ENCODE data around the gene JAKMIP3. TPM values are rescaled to one million over a fixed set of nuclear protein-coding genes. Genes with fewer than 3 reads are reported as not detected.
A peak's percentile ranks its signal among the peaks of the same experiment; 100 is the strongest.

The JAKMIP3 gene
- total RNA-seq, 3 donors from 2014 or later: 0.16 to 1.3 (median 0.98) TPM

GRCh38 chr10:132101529-132101928, 35.8 kb downstream of the JAKMIP3 start:
- peak in 1 of 2 donors; percentile 11 for DNase-seq (ENCODE audit: low spot score in 2 of 2)
- TF ChIP-seq POLR2A (IDR thresholded peaks at IDR 0.05): no peak
- TF ChIP-seq POLR2AphosphoS5 (IDR thresholded peaks at IDR 0.05): no peak
- Histone ChIP-seq H3K27me3 (no peaks in the 10 kb centered on the region), H3K36me3 (no peaks in the 10 kb centered on the region), H3K9me3 (no peaks in the 10 kb centered on the region), H3K27ac (no peak overlapping the region), H3K4me3 (no peak overlapping the region), H3K4me1 (no peaks in the 10 kb centered on the region)
- intact Hi-C loops (cut with DNase I; ENCODE audit: low total_unique reads): no loop called here

DNA sequence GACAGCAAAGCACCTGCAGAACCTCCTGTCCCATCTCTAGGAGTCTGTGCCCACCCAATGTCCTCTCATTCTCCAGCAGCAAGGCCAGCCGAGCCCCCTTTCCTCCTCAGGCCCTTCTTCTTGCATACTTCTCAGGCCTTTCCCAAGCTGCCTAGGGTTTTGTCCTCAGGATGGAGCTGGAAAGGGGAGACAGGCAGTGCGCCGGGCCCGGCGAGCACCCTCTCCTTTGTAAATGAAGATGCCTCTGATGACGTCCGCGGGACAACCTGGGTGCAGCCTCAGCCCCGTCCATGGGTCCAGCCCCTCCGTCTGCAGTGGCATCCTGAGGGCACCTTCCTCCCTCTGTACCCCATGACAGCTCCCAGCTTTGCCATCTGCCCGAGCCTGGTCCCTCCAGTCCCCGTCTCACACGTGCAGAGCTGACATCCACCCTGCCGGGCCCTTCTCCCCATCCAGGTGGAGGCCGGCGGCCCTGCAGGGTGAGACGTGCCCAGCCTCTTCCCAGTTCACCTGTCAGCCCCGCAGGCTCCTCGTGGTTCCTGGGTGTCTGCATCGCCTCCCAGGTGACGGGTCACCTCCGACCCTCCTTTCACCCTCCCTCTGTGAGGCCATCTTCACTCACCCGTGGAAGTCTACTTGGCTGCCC, 36.4 kb downstream of the JAKMIP3 start:
- TF ChIP-seq POLR2AphosphoS5 (IDR thresholded peaks at IDR 0.05): no peak
- TF ChIP-seq, protein P1, sequence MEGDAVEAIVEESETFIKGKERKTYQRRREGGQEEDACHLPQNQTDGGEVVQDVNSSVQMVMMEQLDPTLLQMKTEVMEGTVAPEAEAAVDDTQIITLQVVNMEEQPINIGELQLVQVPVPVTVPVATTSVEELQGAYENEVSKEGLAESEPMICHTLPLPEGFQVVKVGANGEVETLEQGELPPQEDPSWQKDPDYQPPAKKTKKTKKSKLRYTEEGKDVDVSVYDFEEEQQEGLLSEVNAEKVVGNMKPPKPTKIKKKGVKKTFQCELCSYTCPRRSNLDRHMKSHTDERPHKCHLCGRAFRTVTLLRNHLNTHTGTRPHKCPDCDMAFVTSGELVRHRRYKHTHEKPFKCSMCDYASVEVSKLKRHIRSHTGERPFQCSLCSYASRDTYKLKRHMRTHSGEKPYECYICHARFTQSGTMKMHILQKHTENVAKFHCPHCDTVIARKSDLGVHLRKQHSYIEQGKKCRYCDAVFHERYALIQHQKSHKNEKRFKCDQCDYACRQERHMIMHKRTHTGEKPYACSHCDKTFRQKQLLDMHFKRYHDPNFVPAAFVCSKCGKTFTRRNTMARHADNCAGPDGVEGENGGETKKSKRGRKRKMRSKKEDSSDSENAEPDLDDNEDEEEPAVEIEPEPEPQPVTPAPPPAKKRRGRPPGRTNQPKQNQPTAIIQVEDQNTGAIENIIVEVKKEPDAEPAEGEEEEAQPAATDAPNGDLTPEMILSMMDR (IDR thresholded peaks at IDR 0.05): no peak
- TF ChIP-seq POLR2A (IDR thresholded peaks at IDR 0.05): no peak
- H3K9me3 ChIP-seq: no peaks in the 10 kb centered on the region
- peak in 1 of 2 donors; percentile 5 for DNase-seq (ENCODE audit: low spot score in 2 of 2)
- no peak overlapping the region for H3K27ac ChIP-seq
- no peak overlapping the region for H3K4me3 ChIP-seq
- H3K4me1 ChIP-seq: no peaks in the 10 kb centered on the region
- H3K36me3 ChIP-seq: no peaks in the 10 kb centered on the region
- no peaks in the 10 kb centered on the region for H3K27me3 ChIP-seq
- intact Hi-C loops (cut with DNase I; ENCODE audit: low total_unique reads): no loop called here

DNA sequence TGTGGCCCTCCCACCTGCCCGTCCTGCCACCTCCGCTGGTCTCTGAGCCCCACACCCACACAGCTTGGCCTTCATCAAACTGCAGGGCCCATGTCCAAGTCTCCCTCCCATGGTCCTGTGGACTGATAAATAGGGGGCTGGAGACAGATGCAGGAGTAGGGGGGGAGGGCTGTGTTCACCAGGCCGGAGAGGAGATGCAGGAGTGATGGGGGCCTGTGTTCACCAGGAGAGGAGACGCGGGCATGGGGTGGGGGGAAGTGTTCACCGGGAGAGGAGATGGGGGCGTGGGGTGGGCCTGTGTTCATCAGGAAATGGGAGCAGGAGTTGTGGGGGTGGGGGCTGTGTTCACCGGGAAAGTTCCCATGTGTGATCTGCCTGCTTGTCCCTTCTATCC, 37.0 kb downstream of the JAKMIP3 start:
- no peak overlapping the region for H3K27ac ChIP-seq
- no peaks in the 10 kb centered on the region for H3K4me1 ChIP-seq
- H3K9me3 ChIP-seq: no peaks in the 10 kb centered on the region
- H3K36me3 ChIP-seq: no peaks in the 10 kb centered on the region
- intact Hi-C loops (cut with DNase I; ENCODE audit: low total_unique reads): no loop called here
- no peaks in the 10 kb centered on the region for H3K27me3 ChIP-seq
- no peak for DNase-seq (ENCODE audit: low spot score in 2 of 2)
- no peak overlapping the region for H3K4me3 ChIP-seq
- TF ChIP-seq, protein P1 (IDR thresholded peaks at IDR 0.05): no peak
- TF ChIP-seq POLR2A (IDR thresholded peaks at IDR 0.05) (no peak), POLR2AphosphoS5 (IDR thresholded peaks at IDR 0.05) (no peak)

DNA sequence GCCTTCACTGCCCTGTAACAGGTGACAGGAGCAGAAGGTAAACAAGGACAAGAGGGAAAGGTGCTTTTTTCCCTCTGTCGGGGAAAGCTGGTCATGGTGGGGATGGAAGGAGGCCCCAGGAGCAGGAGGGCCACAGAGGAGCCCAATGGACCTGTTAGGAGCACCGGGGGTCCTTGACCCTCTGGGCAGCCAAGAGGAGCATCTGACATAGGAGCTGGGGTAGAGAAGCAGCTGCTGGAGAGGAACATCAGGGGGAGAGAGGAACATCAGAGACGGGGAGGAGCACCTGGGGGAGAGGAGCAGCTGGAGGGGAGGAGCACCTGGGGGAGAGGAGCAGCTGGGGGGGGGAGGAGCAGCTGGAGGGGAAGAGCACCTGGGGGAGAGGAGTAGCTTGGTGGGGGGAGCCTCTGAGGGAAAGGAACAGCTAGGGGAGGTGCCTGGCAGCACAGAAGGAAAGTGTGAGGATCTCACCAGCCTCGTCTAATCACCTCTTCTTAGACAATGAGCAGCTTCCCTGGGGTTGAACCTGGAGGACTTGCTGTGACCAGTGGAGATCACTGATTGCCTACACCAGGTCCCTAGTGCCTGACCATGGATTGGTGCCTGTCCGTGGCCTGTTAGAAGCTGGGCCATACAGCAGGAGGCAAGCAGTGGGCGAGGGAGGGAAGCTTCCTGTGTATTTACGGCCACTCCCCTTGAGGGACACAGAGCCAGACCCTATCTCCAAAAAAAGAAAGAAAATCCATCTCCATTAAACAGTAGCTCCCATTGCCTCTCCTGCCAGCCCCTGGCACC, 37.6 kb downstream of the JAKMIP3 start:
- Histone ChIP-seq H3K4me3 (no peak overlapping the region), H3K27ac (no peak overlapping the region), H3K9me3 (no peaks in the 10 kb centered on the region), H3K4me1 (no peaks in the 10 kb centered on the region), H3K36me3 (no peaks in the 10 kb centered on the region), H3K27me3 (no peaks in the 10 kb centered on the region)
- intact Hi-C loops (cut with DNase I; ENCODE audit: low total_unique reads): no loop called here
- DNase-seq (ENCODE audit: low spot score in 2 of 2): no peak
- TF ChIP-seq POLR2AphosphoS5 (IDR thresholded peaks at IDR 0.05): no peak
- TF ChIP-seq, protein P1 (IDR thresholded peaks at IDR 0.05): no peak
- no peak for TF ChIP-seq POLR2A (IDR thresholded peaks at IDR 0.05)

DNA sequence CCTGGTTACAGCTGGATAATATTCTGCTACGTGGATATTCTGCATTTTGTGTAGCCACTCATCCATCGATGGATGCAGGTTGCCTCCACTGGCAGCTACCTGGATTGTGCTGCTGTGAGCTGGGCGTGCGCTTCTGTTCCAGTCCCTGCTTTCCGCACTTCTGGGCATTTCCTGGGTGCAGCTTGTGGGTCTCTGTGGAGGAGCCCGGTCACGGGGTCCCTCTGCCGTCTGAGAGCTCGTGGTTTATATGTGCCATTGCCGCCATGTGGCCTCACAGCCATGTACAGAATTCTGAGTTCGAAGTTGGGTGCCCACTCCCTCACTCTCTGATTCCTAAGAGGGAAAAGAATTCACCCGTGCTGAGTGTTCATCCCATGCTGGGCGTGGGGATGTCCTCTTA, 38.3 kb downstream of the JAKMIP3 start:
- no peak overlapping the region for H3K27ac ChIP-seq
- no peak for DNase-seq (ENCODE audit: low spot score in 2 of 2)
- TF ChIP-seq, protein P1 (IDR thresholded peaks at IDR 0.05): no peak
- TF ChIP-seq POLR2A (IDR thresholded peaks at IDR 0.05) (no peak), POLR2AphosphoS5 (IDR thresholded peaks at IDR 0.05) (no peak)
- no peaks in the 10 kb centered on the region for H3K4me1 ChIP-seq
- no peaks in the 10 kb centered on the region for H3K27me3 ChIP-seq
- H3K9me3 ChIP-seq: no peaks in the 10 kb centered on the region
- no peaks in the 10 kb centered on the region for H3K36me3 ChIP-seq
- H3K4me3 ChIP-seq: no peak overlapping the region
- intact Hi-C loops (cut with DNase I; ENCODE audit: low total_unique reads): no loop called here

Measured in breast epithelium (tissue), 4 donors.